ENCODE results near the gene KRTCAP2.
A peak's percentile ranks its signal among the peaks of the same experiment; 100 is the strongest.
"Not testable (repeated sequence)": the region's sequence is repeated elsewhere in the genome, so short reads cannot be mapped to it uniquely, and the experiment has no call there.

Gene KRTCAP2

DNA sequence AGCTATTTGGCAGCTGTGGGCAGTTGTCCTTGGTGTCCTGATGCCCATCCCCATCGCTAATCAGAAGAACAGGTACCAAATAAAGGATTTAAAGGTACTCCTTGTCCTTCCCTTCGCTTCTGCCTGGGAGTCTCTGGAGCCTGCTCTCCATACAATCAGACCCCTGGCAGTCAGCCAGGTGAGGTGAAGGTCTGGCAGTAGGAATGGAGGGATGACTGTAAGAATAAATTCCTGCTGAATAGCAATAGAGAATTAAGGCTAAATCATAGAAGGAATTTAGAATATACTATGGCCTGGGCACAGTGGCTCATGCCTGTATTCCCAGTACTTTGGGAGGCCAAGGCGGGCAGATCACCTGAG lies 25.4 kb upstream of the KRTCAP2 start:
- DNase-seq = no peak

DNA sequence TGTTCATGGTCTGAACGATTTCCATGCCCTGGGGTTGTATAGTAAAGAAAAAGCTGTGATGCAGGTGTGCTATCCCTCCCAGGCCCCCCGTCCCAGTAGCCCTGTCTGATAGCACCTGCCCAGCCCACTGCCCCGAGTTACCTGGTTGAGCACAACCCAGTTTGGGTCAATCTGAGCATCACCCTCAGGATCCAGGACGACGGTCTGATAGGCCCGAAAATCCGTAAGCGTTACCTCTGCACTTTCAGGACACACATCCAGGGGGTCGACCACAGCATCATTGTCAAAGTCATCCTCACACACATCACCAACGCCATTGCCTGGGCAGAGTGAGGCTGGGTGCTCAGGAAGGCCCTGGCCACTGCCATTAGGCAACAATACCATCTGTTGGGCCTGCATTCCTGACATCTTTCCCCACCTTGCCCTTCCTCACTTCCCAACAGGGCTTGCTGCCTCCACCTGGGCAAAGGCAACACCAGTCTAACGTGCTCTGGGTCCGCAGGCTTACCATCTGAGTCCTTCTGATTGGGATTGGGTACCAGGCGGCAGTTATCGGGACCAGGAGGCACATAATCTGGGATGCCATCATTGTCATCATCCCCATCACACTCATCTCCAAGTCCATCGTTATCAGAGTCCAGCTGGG lies 24.9 kb upstream of the KRTCAP2 start:
- no peak for DNase-seq

DNA sequence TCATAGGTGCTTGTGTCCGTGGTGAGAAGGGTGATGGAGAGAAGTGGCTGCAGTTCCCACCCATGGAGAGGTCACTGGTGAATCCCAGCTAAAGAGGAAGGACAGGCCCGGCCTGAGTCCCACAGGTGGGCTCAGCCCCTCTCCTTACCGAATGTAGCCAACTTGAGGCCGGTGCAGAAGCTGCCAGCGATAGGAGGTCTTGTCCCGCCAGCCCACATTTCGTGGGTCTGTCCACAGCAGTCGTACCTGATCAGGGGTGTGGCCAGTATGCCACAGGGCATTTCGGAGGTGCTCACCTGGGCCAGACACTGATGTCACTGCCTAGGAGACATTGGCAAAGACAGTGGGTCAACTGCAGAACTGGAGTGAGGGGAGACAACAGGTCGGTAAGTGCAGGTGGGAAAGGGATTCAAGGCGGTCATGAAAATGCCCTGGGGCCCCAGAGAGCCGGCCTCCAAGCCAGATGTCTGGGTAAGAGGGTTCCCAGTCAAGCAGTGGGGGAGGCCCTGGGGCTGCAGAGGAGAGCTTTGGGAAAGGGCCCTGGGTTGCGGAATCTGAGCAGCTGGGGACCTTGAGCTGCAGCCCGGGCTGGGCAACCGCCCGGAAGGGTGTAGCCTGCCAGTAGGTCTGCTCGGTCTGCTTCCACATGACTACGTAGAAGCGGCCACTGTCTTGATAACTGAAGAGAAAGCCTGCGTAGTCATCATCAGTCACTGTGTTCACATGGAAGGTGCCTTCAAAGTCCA lies 24.0 kb upstream of the KRTCAP2 start:
- no peak for DNase-seq

GRCh38 chr1:155196103-155196892 lies 23.2 kb upstream of the KRTCAP2 start:
- DNase-seq = no peak

DNA sequence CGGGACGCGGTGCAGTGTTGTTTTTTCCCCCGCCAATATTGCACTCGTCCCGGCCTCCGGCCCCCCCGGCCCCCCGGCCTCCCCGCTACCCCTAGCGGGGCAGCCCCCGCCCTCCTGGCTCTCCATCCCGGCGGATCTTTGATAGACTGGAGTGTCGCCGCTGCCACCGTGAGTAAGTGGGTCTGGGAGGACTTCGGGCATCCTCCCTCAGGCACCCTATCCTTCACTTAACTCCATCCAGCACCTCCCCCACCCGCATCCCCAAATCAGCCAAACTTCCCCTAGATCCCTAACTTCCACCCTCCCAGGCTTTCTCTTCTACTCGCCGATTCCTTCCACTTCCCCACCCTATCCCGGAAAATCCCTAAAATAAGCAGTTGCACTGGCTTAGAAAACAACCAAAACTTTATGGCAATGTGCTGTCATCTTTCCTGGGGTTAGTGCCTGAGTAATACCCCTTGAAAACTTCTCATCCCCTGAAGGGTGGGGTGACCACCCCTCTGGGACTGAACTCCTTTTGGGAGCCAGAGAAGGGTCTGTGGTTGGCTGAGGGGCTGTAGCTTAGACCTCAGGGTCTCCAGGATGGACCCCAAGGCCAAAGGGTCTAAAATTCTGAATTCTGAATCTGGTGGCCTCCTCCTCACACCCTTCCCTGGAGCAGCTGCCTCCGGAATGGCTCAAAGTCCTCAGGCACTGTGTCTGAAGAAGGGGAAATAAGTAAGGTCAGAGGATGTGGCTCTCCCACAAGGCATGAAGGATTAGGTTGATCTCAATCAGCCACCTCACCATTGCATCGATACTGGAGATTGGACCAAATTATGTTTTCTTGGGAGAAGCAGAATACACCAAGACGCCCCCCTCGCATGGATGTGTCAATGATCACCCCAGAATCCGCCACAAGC lies 22.3 kb upstream of the KRTCAP2 start:
- DNase-seq = no peak

- DNase-seq = not testable (repeated sequence)
Measured at GRCh38 chr1:155193991-155194240, 20.8 kb upstream of the KRTCAP2 start.

DNA sequence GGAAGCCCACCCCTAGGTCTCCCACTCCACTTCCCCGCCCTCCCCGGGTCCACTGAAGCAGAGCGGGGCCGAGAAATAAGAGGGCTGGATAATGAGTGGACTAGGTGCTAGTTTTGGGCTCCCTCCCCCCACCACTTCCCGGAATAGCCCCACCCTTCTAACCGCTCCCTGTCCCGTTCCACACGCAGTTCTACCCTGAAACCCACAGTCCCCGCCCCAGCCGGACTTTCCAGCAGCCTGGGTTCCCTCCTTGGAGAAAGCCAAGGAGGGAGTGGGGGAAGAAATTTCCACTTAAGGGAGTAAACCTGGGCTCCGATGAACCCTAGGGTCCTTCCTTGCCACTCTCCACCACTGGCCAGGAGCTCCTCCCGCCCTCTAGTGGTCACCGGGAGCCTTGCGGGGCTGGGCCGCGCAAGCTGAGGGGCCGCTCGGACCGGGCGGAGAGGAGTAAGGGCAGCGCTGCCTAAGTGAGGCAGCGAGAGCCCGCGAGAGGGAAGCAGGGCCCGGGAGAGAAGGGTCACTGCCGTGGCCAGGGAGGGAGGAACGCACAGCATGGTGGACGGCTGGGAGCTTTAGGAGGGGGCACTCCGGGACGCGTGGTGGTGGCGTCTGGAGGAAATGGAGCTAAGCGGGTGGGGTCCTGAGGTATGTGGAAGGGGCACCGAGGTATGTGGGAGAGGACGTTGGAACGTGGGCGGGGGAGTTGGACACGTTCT lies 20.3 kb upstream of the KRTCAP2 start:
- DNase-seq = peak; percentile 93

DNA sequence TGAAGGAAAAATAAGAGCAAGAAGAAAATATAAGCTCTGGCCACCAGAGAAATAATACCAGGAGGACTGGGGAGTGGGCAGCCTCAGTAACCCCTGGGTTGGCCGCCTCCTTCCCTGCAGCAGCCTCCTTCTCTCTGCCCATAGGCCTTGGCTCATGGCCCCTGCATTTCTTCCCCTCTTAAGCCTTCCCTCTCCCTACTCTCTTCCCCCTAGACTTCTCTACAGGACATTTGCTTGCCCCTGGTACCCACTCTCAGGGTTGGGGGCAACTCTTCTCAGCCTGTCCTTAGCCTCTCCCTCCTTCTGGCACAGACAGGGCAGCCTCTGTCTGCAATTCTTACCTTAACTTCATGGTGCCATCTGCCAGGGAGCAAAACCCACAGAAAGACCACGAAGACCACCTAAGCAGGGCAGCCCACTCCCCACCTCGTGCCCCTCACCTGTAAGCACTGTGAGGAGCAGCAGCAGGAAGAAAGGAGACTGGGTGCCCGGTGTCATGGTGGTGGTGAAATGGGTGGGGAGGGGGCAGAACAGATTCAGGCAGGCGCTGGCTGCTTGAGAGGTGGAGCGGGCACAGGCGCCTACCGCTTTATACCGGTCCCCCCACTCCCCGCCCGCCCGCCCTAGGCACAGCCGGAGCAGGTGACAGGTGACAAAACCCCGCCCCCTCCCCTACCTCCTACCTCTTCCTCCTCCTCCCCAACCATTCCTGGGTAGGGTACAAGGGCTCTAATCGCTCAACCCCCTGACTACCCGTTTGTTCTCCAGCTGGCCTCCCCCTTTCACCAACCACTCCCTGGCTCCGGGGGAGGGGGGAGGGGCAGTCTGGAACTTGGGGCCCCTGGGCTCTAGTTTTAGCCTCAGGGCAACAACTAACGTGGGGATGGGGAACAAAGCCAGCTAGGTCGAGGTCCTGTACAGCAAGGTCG lies 19.5 kb upstream of the KRTCAP2 start:
- no peak for DNase-seq

DNA sequence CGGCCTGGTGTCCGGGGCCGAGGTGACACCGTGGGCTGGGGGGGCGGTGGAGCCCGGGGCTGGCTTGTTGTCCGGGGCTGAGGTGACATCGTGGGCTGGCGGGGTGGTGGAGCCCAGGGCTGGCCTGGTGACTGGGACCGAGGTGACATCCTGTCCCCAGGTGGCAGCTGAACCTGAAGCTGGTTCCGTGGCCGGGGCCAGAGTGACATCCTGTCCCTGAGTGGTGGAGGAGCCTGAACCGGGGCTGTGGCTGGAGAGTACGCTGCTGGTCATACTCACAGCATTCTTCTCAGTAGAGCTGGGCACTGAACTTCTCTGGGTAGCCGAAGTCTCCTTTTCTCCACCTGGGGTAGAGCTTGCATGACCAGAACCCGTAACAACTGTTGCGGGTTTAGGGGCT lies 18.8 kb upstream of the KRTCAP2 start:
- no peak for DNase-seq

DNA sequence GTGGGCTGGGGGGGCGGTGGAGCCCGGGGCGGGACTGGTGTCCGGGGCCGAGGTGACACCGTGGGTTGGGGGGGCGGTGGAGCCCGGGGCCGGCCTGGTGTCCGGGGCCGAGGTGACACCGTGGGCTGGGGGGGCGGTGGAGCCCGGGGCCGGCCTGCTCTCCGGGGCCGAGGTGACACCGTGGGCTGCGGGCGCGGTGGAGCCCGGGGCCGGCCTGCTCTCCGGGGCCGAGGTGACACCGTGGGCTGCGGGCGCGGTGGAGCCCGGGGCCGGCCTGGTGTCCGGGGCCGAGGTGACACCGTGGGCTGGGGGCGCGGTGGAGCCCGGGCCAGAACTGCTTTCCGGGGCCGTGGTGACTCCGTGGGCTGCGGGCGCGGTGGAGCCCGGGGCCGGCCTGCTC lies 16.8 kb upstream of the KRTCAP2 start:
- not testable (repeated sequence) for DNase-seq

DNA sequence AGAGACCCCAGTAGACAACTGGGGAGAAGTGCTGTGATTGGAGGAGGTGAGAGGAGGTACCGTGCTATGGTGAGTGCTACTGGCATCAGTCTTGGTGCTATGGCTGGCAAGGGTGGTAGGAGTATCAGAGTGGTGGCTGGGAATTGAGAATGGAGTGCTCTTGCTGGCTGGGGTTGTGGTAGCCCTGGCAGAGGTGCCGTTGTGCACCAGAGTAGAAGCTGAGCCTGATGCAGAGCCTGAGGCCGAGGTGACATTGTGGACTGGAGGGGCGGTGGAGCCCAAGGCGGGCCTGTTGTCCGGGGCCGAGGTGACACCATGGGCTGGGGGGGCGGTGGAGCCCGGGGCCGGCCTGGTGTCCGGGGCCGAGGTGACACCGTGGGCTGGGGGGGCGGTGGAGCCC lies 15.2 kb upstream of the KRTCAP2 start:
- peak; percentile 11 for DNase-seq

- DNase-seq = peak; percentile 23
Measured at GRCh38 chr1:155187456-155187891, 14.4 kb upstream of the KRTCAP2 start.

GRCh38 chr1:155186794-155187455 lies 13.8 kb upstream of the KRTCAP2 start:
- DNase-seq = peak; percentile 17

DNA sequence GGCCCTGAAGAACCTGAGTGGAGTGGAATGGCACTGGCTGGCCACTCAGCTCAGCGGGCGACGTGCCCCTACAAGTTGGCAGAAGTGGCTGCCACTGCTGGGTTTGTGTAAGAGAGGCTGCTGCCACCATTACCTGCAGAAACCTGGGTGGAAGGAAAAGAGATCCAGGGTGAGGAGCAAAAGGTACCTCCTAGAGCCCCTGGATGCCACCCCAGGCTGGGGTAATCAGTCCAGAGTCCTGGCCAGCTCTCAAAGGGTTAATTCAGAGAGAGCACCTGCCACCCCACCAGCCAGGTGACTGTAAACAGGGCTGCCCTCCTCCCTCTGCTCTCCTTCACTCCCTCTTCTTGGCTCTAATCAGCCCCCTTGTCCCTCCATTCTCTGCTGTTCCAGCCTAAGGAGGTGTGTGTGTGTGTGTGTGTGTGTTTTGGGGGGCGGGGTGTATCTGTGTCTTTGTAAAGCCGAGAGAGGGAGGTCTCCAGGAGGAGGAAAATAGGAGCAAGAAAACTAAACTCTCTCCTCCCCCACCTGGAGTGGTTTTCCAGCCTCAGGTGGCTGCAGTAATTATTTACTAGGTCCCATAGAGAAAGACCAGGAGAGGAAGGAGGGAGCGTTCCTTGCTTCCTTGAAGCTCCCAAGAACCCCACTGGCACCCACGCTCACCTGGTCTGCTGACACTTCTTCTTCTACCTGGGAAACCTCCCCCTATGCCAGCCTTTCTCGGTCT lies 13.1 kb upstream of the KRTCAP2 start:
- DNase-seq = peak; percentile 24

DNA sequence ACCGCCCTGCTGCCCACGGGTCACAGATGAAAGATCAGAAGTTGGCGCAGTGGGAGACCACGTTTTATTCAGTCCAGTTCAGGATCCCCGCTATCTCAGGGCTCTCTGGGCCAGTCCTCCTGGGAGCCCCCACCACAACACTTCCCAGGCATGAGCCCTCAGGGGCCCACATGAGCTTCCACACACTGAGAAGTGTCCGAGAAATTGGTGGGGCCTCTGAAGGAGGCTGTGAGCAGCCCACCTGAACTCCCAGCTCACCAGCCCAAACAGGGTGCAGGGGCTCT lies 12.6 kb upstream of the KRTCAP2 start:
- DNase-seq = no peak

DNA sequence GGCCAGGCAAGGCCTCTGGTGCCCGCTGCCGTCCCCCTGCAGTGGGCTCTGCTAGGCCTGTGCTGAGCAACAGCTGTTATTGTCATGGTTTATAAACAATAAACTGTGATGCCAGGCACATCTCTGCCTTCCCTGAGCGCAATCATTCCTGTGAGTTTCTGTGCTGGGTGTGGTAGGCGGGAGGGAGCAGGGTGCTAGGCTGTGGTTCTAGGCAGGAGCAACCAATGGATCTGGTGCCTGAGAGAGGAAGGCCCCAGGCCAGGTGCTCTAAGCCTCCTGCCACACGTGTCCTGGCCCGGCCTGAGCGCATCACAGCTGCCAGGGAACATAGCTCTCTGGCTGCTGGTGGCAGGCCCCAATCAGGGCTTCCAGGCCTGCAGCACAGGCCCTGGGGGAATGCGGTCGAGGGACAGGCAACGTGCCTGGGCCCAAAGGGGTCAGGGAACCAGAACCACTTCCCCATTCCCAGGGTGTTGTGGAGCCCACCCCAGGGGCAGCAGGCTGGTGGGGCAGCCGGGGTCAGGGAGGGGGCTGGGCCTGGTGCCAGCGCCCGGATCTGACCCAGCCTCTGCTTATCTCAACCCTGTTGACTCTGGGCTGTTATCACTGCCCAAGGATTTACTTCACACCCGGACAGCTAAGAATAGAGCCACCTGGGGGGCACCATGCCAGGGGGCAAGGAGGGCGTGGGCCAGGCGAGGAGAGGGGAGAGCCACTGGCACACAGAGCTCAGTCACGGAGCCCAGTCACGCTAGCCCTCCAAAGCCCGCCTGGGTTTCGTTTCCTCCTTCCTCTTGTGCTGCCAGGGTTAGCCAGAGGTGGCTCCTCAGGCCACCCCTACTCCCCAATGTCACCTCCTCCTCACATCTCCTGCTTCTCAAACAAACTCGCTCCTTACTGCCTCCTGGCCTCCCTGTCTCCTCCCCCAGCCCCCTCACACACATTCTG lies 12.0 kb upstream of the KRTCAP2 start:
- peak; percentile 48 for DNase-seq

- DNase-seq = peak; percentile 23
Measured at GRCh38 chr1:155184351-155184811, 11.3 kb upstream of the KRTCAP2 start.

DNA sequence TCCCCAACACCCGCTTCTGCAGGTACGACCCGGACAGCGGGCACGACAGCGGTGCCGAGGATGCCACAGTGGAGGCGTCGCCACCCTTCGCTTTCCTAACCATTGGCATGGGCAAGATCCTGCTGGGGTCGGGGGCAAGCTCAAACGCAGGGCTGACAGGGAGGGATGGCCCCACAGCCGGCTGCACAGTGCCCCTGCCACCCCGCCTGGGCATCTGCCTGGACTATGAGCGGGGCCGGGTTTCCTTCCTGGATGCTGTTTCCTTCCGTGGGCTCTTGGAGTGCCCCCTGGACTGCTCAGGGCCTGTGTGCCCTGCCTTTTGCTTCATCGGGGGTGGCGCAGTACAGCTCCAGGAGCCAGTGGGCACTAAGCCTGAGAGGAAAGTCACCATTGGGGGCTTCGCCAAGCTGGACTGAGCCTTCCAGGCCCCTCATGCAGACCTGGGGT lies 10.7 kb upstream of the KRTCAP2 start:
- peak; percentile 27 for DNase-seq

DNA sequence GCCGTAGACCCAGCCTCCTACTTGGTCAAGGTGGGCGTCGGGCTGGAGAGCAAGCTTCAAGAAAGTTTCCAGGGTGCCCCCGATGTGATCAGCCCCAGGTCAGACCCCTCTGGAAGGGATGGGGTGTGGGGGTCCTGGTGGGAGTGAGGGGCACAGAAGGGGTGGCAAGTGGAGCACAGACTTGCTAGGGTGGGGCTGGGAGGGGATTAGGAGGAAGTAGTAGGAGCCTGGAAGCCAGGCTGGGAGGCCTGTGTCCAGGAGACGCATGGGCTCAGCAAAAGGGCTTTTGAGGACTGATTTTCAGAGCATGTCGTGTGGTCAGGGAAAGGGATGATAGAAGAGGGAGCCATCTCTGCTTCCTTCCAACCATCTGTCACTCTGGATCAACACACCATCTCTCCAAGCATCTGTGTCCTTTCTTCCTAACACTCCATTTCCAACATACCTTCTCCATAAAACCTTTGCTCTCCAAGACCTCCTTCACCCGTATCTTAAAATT lies 9.0 kb upstream of the KRTCAP2 start:
- DNase-seq = no peak
